Astrocyte (in vitro differentiated cells and primary cell): Measurements from ENCODE around the gene SCUBE1. TPM values are rescaled to one million over a fixed set of nuclear protein-coding genes. Genes with fewer than 3 reads are reported as not detected.

Source experiments
- DNase-seq: peaks from one replicate; pipeline ENCODE4 v3.0.0-alpha.2; 2010; ENCODE audit warnings: low read depth
- FAIRE-seq: peaks from 2 replicates; lab custom pipeline; 2011; peaks lifted over from hg19 to GRCh38; lab: Jason Lieb, UNC
- H2AFZ ChIP-seq: 2 replicates; pipeline ENCODE4 v1.6.0; 2012; ENCODE audit warnings: low read depth, low read length, inconsistent platforms
- H3K27ac ChIP-seq: 2 replicates; pipeline ENCODE4 v1.5.1; 2011; ENCODE audit warnings: low read depth, low read length, inconsistent platforms
- H3K27me3 ChIP-seq: 2 replicates; pipeline ENCODE4 v1.6.0; 2011; ENCODE audit warnings: low read length, inconsistent platforms; ENCODE audit not compliant: insufficient read depth
- H3K36me3 ChIP-seq: 2 replicates; pipeline ENCODE4 v1.5.1; 2011; ENCODE audit warnings: low read length, inconsistent platforms; ENCODE audit not compliant: insufficient read depth
- H3K4me1 ChIP-seq: 2 replicates; pipeline ENCODE4 v1.5.1; 2011; ENCODE audit warnings: low read length, inconsistent platforms; ENCODE audit not compliant: insufficient read depth
- H3K4me2 ChIP-seq: 2 replicates; pipeline ENCODE4 v1.6.0; 2012; ENCODE audit warnings: low read length, inconsistent platforms
- H3K4me3 ChIP-seq: 2 replicates; pipeline ENCODE4 v1.5.1; 2011; ENCODE audit warnings: low read depth, mild to moderate bottlenecking, low read length, inconsistent platforms; ENCODE audit not compliant: insufficient read depth
- H3K79me2 ChIP-seq: 2 replicates; pipeline ENCODE4 v1.6.0; 2012; ENCODE audit warnings: mild to moderate bottlenecking, low read length, inconsistent platforms; ENCODE audit not compliant: insufficient read depth
- H3K9ac ChIP-seq: 2 replicates; pipeline ENCODE4 v1.6.0; 2012; ENCODE audit warnings: mild to moderate bottlenecking, low read length, inconsistent platforms
- H3K9me3 ChIP-seq: 2 replicates; pipeline ENCODE4 v1.5.1; 2012; ENCODE audit warnings: low read depth, mild to moderate bottlenecking, low read length, inconsistent platforms; ENCODE audit not compliant: insufficient read depth
- H4K20me1 ChIP-seq: 2 replicates; pipeline ENCODE4 v1.6.0; 2012; ENCODE audit warnings: low read length, inconsistent platforms; ENCODE audit not compliant: insufficient read depth
- H3K27ac Mint-ChIP-seq: one replicate; pipeline ENCODE4 v1.8.0; 2021; ENCODE audit warnings: mild to moderate bottlenecking, mixed read lengths; ENCODE audit not compliant: unreplicated experiment
- H3K27me3 Mint-ChIP-seq: one replicate; pipeline ENCODE4 v1.8.0; 2021; ENCODE audit warnings: low read depth, mixed read lengths; ENCODE audit not compliant: unreplicated experiment
- H3K36me3 Mint-ChIP-seq: one replicate; pipeline ENCODE4 v1.8.0; 2021; ENCODE audit warnings: low read depth, mixed read lengths; ENCODE audit not compliant: unreplicated experiment
- H3K4me1 Mint-ChIP-seq: one replicate; pipeline ENCODE4 v1.8.0; 2021; ENCODE audit warnings: low read depth, mixed read lengths; ENCODE audit not compliant: unreplicated experiment
- H3K4me3 Mint-ChIP-seq: one replicate; pipeline ENCODE4 v1.8.0; 2021; ENCODE audit warnings: mild to moderate bottlenecking, moderate library complexity, mixed read lengths; ENCODE audit not compliant: unreplicated experiment
- H3K9me3 Mint-ChIP-seq: one replicate; pipeline ENCODE4 v1.8.0; 2021; ENCODE audit warnings: mild to moderate bottlenecking, mixed read lengths; ENCODE audit not compliant: unreplicated experiment
- EZH2 ChIP-seq: IDR thresholded peaks from 2 replicates; pipeline ENCODE4 v1.6.1; 2012; ENCODE audit warnings: mild to moderate bottlenecking, low read length, inconsistent platforms; ENCODE audit not compliant: insufficient read depth
- total RNA-seq: library from RNA; stranded (reverse); gene quantifications from 2 replicates; pipeline ENCODE4 v1.2.1, GENCODE V29; 2021
- TF ChIP-seq, protein P1 (sequence below): IDR thresholded peaks from 2 replicates; pipeline ENCODE4 v1.5.1; 2011; ENCODE audit warnings: low read depth, mild to moderate bottlenecking, inconsistent platforms, low read length, moderate library complexity; ENCODE audit not compliant: insufficient read depth

The SCUBE1 gene
- total RNA-seq, 1 donor from 2014 or later = 0.07 TPM

DNA sequence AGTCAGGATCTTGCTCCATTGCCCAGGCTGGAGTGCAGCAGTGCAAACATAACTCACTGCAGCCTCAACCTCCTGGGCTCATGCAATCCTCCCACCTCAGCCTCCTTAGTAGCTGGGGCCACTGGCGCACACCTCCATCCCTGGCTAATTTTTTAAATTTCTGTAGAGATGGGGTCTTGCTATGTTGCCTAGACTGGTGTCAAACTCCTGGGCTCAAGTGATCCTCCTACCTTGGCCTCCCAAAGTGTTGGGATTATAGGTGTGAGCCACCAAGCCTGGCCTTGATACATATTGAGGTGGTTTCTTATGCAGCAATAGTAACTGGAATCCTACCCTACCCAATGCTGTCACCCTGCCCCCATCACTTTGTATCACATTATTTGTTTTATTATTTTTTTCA, 32.4 kb downstream of the SCUBE1 start:
- no peak for TF ChIP-seq EZH2
- TF ChIP-seq, protein P1, sequence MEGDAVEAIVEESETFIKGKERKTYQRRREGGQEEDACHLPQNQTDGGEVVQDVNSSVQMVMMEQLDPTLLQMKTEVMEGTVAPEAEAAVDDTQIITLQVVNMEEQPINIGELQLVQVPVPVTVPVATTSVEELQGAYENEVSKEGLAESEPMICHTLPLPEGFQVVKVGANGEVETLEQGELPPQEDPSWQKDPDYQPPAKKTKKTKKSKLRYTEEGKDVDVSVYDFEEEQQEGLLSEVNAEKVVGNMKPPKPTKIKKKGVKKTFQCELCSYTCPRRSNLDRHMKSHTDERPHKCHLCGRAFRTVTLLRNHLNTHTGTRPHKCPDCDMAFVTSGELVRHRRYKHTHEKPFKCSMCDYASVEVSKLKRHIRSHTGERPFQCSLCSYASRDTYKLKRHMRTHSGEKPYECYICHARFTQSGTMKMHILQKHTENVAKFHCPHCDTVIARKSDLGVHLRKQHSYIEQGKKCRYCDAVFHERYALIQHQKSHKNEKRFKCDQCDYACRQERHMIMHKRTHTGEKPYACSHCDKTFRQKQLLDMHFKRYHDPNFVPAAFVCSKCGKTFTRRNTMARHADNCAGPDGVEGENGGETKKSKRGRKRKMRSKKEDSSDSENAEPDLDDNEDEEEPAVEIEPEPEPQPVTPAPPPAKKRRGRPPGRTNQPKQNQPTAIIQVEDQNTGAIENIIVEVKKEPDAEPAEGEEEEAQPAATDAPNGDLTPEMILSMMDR = no peak
- no peaks in the 10 kb centered on the region for H3K79me2 ChIP-seq

DNA sequence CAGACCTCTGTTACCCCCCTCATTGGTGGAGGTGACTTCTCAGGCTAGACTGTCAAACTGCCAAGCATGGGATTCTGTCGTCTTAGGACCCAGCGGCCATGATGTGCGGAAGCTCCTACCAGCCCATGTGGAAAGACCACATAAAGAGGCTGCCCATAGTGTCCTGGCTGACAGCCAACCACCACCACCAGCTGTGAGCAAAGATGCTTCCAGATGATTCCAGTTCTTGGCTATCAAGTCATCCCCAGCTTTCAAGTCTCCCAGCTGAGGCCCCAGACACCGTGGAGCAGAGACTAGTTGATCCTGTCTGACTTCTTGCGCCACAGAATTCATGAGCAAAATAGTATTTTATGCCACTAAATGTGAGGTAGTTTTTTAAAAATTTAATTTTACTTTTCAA, 32.9 kb downstream of the SCUBE1 start:
- Histone ChIP-seq H3K27ac (no peak overlapping the region), H3K9me3 (no peaks in the 10 kb centered on the region), H3K4me1 (no peaks in the 10 kb centered on the region), H4K20me1 (no peaks in the 10 kb centered on the region), H3K9ac (no peak overlapping the region), H3K27me3 (peaks cover 16% of the 10 kb centered on the region), H3K4me3 (no peak overlapping the region), H3K4me2 (no peak overlapping the region), H2AFZ (no peak overlapping the region), H3K36me3 (no peaks in the 10 kb centered on the region), H3K79me2 (no peaks in the 10 kb centered on the region)
- Mint-ChIP-seq H3K9me3 (peaks cover 4% of the 10 kb centered on the region), H3K27me3 (peaks cover 49% of the 10 kb centered on the region), H3K4me3 (no peak overlapping the region), H3K4me1 (peaks cover 12% of the 10 kb centered on the region), H3K27ac (no peak overlapping the region), H3K36me3 (no peaks in the 10 kb centered on the region)
- TF ChIP-seq, protein P1 = no peak
- TF ChIP-seq EZH2 = no peak
- FAIRE-seq (no peak), DNase-seq (no peak)

More for the DNA sequence above, 32.4 kb downstream of the SCUBE1 start:
- Mint-ChIP-seq H3K4me1 (peaks cover 12% of the 10 kb centered on the region), H3K27ac (no peak overlapping the region), H3K9me3 (peaks cover 4% of the 10 kb centered on the region), H3K4me3 (no peak overlapping the region), H3K27me3 (peaks cover 49% of the 10 kb centered on the region), H3K36me3 (no peaks in the 10 kb centered on the region)
- H2AFZ ChIP-seq = no peak overlapping the region
- FAIRE-seq = no peak
- no peaks in the 10 kb centered on the region for H4K20me1 ChIP-seq
- H3K4me1 ChIP-seq = no peaks in the 10 kb centered on the region
- H3K9me3 ChIP-seq = no peaks in the 10 kb centered on the region
- no peak overlapping the region for H3K4me2 ChIP-seq
- H3K9ac ChIP-seq = no peak overlapping the region
- peaks cover 17% of the 10 kb centered on the region for H3K27me3 ChIP-seq
- H3K36me3 ChIP-seq = no peaks in the 10 kb centered on the region
- H3K4me3 ChIP-seq = no peak overlapping the region
- H3K27ac ChIP-seq = no peak overlapping the region
- DNase-seq = no peak

DNA sequence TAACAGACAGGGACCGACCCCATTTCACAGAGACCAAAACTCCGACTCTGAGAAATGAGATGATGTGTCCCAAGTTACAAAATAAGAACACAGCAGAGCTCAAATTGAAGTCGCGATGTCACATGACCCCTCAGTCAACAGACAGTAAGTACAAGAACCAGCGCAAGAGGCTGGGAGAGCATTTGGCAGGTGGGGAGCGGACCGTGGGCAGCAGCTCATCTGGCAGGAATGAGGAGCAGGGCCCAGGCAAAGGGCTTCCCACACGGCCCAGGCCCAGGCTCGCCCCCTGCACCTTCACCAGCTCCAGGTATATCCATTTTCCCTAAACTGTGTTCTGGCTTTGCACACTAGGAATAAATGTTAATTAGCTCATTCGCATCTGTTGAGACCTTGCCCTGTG, 34.3 kb downstream of the SCUBE1 start:
- TF ChIP-seq, protein P1 = no peak
- TF ChIP-seq EZH2 = no peak
- no peaks in the 10 kb centered on the region for H3K36me3 Mint-ChIP-seq
- peaks cover 9% of the 10 kb centered on the region for H3K4me1 Mint-ChIP-seq
- Histone ChIP-seq H3K9ac (no peak overlapping the region), H2AFZ (no peak overlapping the region), H3K79me2 (no peaks in the 10 kb centered on the region), H3K4me2 (no peak overlapping the region), H3K36me3 (no peaks in the 10 kb centered on the region), H3K4me3 (no peak overlapping the region), H3K27me3 (peaks cover 17% of the 10 kb centered on the region), H3K9me3 (no peaks in the 10 kb centered on the region), H4K20me1 (no peaks in the 10 kb centered on the region), H3K27ac (no peak overlapping the region), H3K4me1 (no peaks in the 10 kb centered on the region)
- H3K9me3 Mint-ChIP-seq = peaks cover 4% of the 10 kb centered on the region
- H3K27me3 Mint-ChIP-seq = peaks cover 51% of the 10 kb centered on the region
- no peak for DNase-seq
- H3K4me3 Mint-ChIP-seq = no peak overlapping the region
- H3K27ac Mint-ChIP-seq = no peak overlapping the region
- no peak for FAIRE-seq
